Smooth muscle cell (in vitro differentiated cells): ENCODE data around the gene COL23A1. TPM values are rescaled to one million over a fixed set of nuclear protein-coding genes. Genes with fewer than 3 reads are reported as not detected.
"Not testable (repeated sequence)": the region's sequence is repeated elsewhere in the genome, so short reads cannot be mapped to it uniquely, and the experiment has no call there.

Experiments used
- DNase-seq: peaks from one replicate; lab custom pipeline; 2025; ENCODE audit not compliant: unreplicated experiment; lab: John Stamatoyannopoulos, UW
- H2AFZ ChIP-seq: fragments of 200-600 bp; sonication (generic); 2 replicates; pipeline ENCODE4 v1.6.0; 2016; ENCODE audit warnings: antibody characterized with exemption, low read depth, mild to moderate bottlenecking
- H3F3A ChIP-seq: fragments of 200-600 bp; sonication (generic); 2 replicates; pipeline ENCODE4 v1.6.0; 2017; ENCODE audit warnings: antibody characterized with exemption, low read depth
- H3K27ac ChIP-seq: fragments of 200-600 bp; sonication (generic); 2 replicates; pipeline ENCODE4 v1.5.1; 2016; ENCODE audit warnings: low read depth, mild to moderate bottlenecking
- H3K27me3 ChIP-seq: fragments of 200-600 bp; sonication (generic); 2 replicates; pipeline ENCODE4 v1.6.1; 2016; ENCODE audit warnings: low read depth, mild to moderate bottlenecking
- H3K36me3 ChIP-seq: fragments of 200-600 bp; sonication (generic); 2 replicates; pipeline ENCODE4 v1.5.1; 2016; ENCODE audit warnings: low read depth
- H3K4me1 ChIP-seq: fragments of 200-600 bp; sonication (generic); 2 replicates; pipeline ENCODE4 v1.5.1; 2016; ENCODE audit warnings: low read depth
- H3K4me2 ChIP-seq: fragments of 200-600 bp; sonication (generic); 2 replicates; pipeline ENCODE4 v1.6.0; 2016; ENCODE audit warnings: mild to moderate bottlenecking
- H3K4me3 ChIP-seq: fragments of 200-600 bp; sonication (generic); 2 replicates; pipeline ENCODE4 v1.5.1; 2016; ENCODE audit warnings: mild to moderate bottlenecking
- H3K79me2 ChIP-seq: fragments of 200-600 bp; sonication (generic); 2 replicates; pipeline ENCODE4 v1.6.0; 2016; ENCODE audit warnings: low read depth, mild to moderate bottlenecking
- H3K9ac ChIP-seq: fragments of 200-600 bp; sonication (generic); 2 replicates; pipeline ENCODE4 v1.6.0; 2016; ENCODE audit warnings: low read depth
- H3K9me3 ChIP-seq: fragments of 200-600 bp; sonication (generic); replicated peaks from 2 replicates; pipeline ENCODE4 v1.5.1; 2016; ENCODE audit warnings: low read depth
- H4K20me1 ChIP-seq: fragments of 200-600 bp; sonication (generic); 2 replicates; pipeline ENCODE4 v1.6.0; 2016; ENCODE audit warnings: low read depth
- WGBS: methylation state at CpG from one replicate; pipeline ENCODE4 v1.1.7; 2016; ENCODE audit warnings: low lambda C conversion rate; 5-methylcytosine and 5-hydroxymethylcytosine counted together
- polyA plus RNA-seq: library from polyadenylated mRNA; unstranded; fragments of >200 nt; fragmentation: Nextera tagmentation; extraction: Ambion mirVana; gene quantifications from 2 replicates; pipeline ENCODE4 v1.2.1, GENCODE V29; 2016
- total RNA-seq: library from RNA; depleted of rRNA; stranded (reverse); fragments of >200 nt; gene quantifications from 2 replicates; pipeline ENCODE4 v1.2.3, GENCODE V29; 2014
- TF ChIP-seq, protein P1 (sequence below): fragments of 200-600 bp; sonication (generic); IDR thresholded peaks from 2 replicates; pipeline ENCODE4 v1.5.1; 2017; ENCODE audit warnings: borderline replicate concordance, mild to moderate bottlenecking, antibody characterized with exemption; ENCODE audit not compliant: insufficient read depth, poor library complexity, severe bottlenecking

The COL23A1 gene
- total and polyA plus RNA-seq, 2 experiments from 2014 or later = 5.3 to 27.4 TPM

DNA sequence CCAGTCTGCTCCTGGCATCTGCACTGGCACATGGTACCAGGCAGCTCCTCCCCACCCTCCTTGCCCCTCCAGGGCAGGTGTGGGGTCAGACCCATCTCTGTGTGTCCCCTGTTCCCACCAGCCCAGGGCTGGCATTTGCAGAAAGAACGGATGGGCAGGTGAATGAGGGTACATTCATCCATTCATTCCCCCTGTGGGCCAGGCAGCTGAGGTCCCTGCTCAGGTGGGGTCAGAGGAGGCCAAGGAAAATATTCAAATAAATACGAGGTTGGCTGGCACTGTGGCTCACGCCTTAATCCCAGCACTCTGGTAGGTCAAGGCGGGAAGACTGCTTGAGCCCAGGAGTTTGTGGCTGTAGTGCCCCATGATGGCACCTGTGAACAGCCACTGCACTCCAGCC lies 332.5 kb downstream of the COL23A1 start:
- 94% methylated on average over 4 of the region's 4 CpGs for WGBS
- TF ChIP-seq, protein P1, sequence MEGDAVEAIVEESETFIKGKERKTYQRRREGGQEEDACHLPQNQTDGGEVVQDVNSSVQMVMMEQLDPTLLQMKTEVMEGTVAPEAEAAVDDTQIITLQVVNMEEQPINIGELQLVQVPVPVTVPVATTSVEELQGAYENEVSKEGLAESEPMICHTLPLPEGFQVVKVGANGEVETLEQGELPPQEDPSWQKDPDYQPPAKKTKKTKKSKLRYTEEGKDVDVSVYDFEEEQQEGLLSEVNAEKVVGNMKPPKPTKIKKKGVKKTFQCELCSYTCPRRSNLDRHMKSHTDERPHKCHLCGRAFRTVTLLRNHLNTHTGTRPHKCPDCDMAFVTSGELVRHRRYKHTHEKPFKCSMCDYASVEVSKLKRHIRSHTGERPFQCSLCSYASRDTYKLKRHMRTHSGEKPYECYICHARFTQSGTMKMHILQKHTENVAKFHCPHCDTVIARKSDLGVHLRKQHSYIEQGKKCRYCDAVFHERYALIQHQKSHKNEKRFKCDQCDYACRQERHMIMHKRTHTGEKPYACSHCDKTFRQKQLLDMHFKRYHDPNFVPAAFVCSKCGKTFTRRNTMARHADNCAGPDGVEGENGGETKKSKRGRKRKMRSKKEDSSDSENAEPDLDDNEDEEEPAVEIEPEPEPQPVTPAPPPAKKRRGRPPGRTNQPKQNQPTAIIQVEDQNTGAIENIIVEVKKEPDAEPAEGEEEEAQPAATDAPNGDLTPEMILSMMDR = no peak
- H3F3A ChIP-seq = no peaks in the 10 kb centered on the region

GRCh38 chr5:178256746-178257145 lies 333.4 kb downstream of the COL23A1 start:
- Histone ChIP-seq H3K9ac (no peak overlapping the region), H3K4me3 (no peak overlapping the region), H2AFZ (no peak overlapping the region), H3K27me3 (no peaks in the 10 kb centered on the region), H3K4me2 (no peak overlapping the region), H3K9me3 (no peaks in the 10 kb centered on the region), H3F3A (no peaks in the 10 kb centered on the region), H3K27ac (no peak overlapping the region), H4K20me1 (no peaks in the 10 kb centered on the region), H3K36me3 (no peaks in the 10 kb centered on the region), H3K4me1 (no peaks in the 10 kb centered on the region), H3K79me2 (no peaks in the 10 kb centered on the region)
- DNase-seq = no peak
- TF ChIP-seq, protein P1 = no peak
- 89% methylated on average over 19 of the region's 19 CpGs for WGBS

More for the DNA sequence above, 332.5 kb downstream of the COL23A1 start:
- H2AFZ ChIP-seq = no peak overlapping the region
- H3K9ac ChIP-seq = no peak overlapping the region
- no peaks in the 10 kb centered on the region for H3K36me3 ChIP-seq
- H3K27ac ChIP-seq = no peak overlapping the region
- H3K4me2 ChIP-seq = no peak overlapping the region
- H3K4me1 ChIP-seq = no peaks in the 10 kb centered on the region
- no peaks in the 10 kb centered on the region for H3K9me3 ChIP-seq
- H3K79me2 ChIP-seq = no peaks in the 10 kb centered on the region
- H4K20me1 ChIP-seq = no peaks in the 10 kb centered on the region
- no peak for DNase-seq
- no peaks in the 10 kb centered on the region for H3K27me3 ChIP-seq
- no peak overlapping the region for H3K4me3 ChIP-seq

- H3K4me1 ChIP-seq, H3K4me3 ChIP-seq, DNase-seq, H3F3A ChIP-seq, H3K79me2 ChIP-seq, H3K36me3 ChIP-seq, H3K27me3 ChIP-seq, H4K20me1 ChIP-seq, H3K4me2 ChIP-seq, H3K27ac ChIP-seq, H3K9ac ChIP-seq, H3K9me3 ChIP-seq, H2AFZ ChIP-seq: not testable (repeated sequence)
- WGBS = 91% methylated on average over 18 of the region's 18 CpGs
Observed at GRCh38 chr5:178253632-178254031, 336.6 kb downstream of the COL23A1 start.

GRCh38 chr5:178252258-178252657 lies 337.9 kb downstream of the COL23A1 start:
- Histone ChIP-seq H3K27ac (no peak overlapping the region), H3K9me3 (no peaks in the 10 kb centered on the region), H3K4me2 (no peak overlapping the region), H3K27me3 (no peaks in the 10 kb centered on the region), H3F3A (no peaks in the 10 kb centered on the region), H3K9ac (no peak overlapping the region), H3K79me2 (no peaks in the 10 kb centered on the region), H4K20me1 (no peaks in the 10 kb centered on the region), H3K36me3 (no peaks in the 10 kb centered on the region), H3K4me1 (no peaks in the 10 kb centered on the region), H2AFZ (no peak overlapping the region), H3K4me3 (no peak overlapping the region)
- no peak for DNase-seq
- WGBS = 90% methylated on average over 8 of the region's 8 CpGs
- TF ChIP-seq, protein P1 = no peak
